Prostate gland (tissue), 2 donors: ENCODE results near the gene HAND2. TPM values are rescaled to one million over a fixed set of nuclear protein-coding genes. Genes with fewer than 3 reads are reported as not detected.

Source experiments
- DNase-seq: peaks from one replicate; pipeline ENCODE4 v3.0.0-alpha.2; 2019; ENCODE audit warnings: low spot score
- H3K27ac ChIP-seq, 2 donors: fragments of 200-600 bp; sonication (generic); 2 replicates each; pipeline ENCODE4 v1.5.1; 2017 to 2019
- H3K27me3 ChIP-seq: fragments of 200-600 bp; sonication (generic); replicated peaks from 2 replicates; pipeline ENCODE4 v1.5.1; 2019; ENCODE audit not compliant: insufficient read depth
- H3K36me3 ChIP-seq, 2 donors: fragments of 200-600 bp; sonication (generic); 1 replicate in 1 of 2; 2 replicates in 1 of 2; pipeline versions ENCODE4 v1.5.1 to v1.8.1; 2017 to 2019
- H3K4me1 ChIP-seq: fragments of 200-600 bp; sonication (generic); replicated peaks from 2 replicates; pipeline ENCODE4 v1.5.1; 2019
- H3K4me3 ChIP-seq, 2 donors: fragments of 200-600 bp; sonication (generic); 2 replicates each; pipeline ENCODE4 v1.5.1; 2017 to 2019
- H3K9me3 ChIP-seq: fragments of 200-600 bp; sonication (generic); 2 replicates; pipeline ENCODE4 v1.5.1; 2017
- POLR2A ChIP-seq: fragments of 450-650 bp; IDR thresholded peaks from one replicate; pipeline ENCODE4 v1.6.1; 2016; ENCODE audit warnings: antibody characterized with exemption, mild to moderate bottlenecking
- POLR2AphosphoS5 ChIP-seq: sonication (generic); formaldehyde crosslinking; IDR thresholded peaks from one replicate; pipeline ENCODE4 v1.6.1; 2017; ENCODE audit warnings: antibody characterized with exemption
- WGBS: methylation state at CpG from one replicate; pipeline ENCODE4 v1.1.5; 2018; 5-methylcytosine and 5-hydroxymethylcytosine counted together
- intact Hi-C: fragments of 100-400 bp; cut with DNase I; formaldehyde crosslinking; loops from one replicate; pipeline ENCODE4 v1.14.2; 2022
- total RNA-seq, 2 donors: library from RNA; depleted of rRNA; stranded (reverse); fragments of >200 nt; gene quantifications; one replicate each; pipeline ENCODE4 v1.1.0, GENCODE V29; 2016
- TF ChIP-seq, protein P1 (sequence below), 4 experiments: fragments of 200-600 bp in 2 of 4; fragments of 450-650 bp in 2 of 4; sonication (generic) in 2 of 4; IDR thresholded peaks; 1 replicate in 3 of 4; 2 replicates in 1 of 4; pipeline ENCODE4 v1.5.1; 2016 to 2019; ENCODE audit warnings: antibody characterized with exemption in 4 of 4, mild to moderate bottlenecking in 2 of 4, moderate library complexity in 2 of 4

The HAND2 gene
- total RNA-seq, 2 donors from 2014 or later, result 7.5 TPM; not detected in 1

GRCh38 chr4:173505924-173506518 lies 24.0 kb downstream of the HAND2 start:
- intact Hi-C loops, result loop anchor here (5.0 to 10.0 kb wide), 2 partner anchors 479 to 616 kb away; no protein-coding TSS in a partner anchor
- WGBS, result 42% methylated on average over 9 of the region's 9 CpGs
- H3K27me3 ChIP-seq, result peaks cover 43% of the 10 kb centered on the region
- TF ChIP-seq, protein P1, sequence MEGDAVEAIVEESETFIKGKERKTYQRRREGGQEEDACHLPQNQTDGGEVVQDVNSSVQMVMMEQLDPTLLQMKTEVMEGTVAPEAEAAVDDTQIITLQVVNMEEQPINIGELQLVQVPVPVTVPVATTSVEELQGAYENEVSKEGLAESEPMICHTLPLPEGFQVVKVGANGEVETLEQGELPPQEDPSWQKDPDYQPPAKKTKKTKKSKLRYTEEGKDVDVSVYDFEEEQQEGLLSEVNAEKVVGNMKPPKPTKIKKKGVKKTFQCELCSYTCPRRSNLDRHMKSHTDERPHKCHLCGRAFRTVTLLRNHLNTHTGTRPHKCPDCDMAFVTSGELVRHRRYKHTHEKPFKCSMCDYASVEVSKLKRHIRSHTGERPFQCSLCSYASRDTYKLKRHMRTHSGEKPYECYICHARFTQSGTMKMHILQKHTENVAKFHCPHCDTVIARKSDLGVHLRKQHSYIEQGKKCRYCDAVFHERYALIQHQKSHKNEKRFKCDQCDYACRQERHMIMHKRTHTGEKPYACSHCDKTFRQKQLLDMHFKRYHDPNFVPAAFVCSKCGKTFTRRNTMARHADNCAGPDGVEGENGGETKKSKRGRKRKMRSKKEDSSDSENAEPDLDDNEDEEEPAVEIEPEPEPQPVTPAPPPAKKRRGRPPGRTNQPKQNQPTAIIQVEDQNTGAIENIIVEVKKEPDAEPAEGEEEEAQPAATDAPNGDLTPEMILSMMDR (IDR thresholded peaks at IDR 0.05), result peak in 1 of 4 experiments; percentile 28
- TF ChIP-seq POLR2A (no peak), POLR2AphosphoS5 (no peak)
- no peaks in the 10 kb centered on the region for H3K9me3 ChIP-seq
- H3K4me1 ChIP-seq, result no peaks in the 10 kb centered on the region
- no peak overlapping the region for H3K27ac ChIP-seq
- no peaks in the 10 kb centered on the region for H3K36me3 ChIP-seq
- DNase-seq, result no peak
- H3K4me3 ChIP-seq, result no peak overlapping the region

DNA sequence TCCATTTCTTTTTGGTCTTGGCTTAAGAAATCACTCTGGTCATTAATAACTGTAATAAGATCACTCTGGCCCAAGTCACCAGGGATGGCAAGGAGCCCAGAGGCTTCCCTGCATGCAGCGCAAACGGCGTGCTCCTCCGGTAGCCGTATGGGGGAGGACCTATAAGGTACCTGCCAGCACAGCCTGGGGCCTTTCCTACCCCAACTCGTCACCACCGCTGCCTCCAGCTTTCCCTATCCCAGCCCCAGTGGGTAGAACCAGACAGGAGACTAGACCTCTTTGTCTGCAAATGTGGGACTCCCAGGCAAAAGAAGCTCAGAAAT lies 25.9 kb downstream of the HAND2 start:
- no peaks in the 10 kb centered on the region for H3K36me3 ChIP-seq
- H3K4me1 ChIP-seq, result no peaks in the 10 kb centered on the region
- no peak overlapping the region for H3K27ac ChIP-seq
- no peak for DNase-seq
- H3K4me3 ChIP-seq, result no peak overlapping the region
- H3K27me3 ChIP-seq, result peaks cover 37% of the 10 kb centered on the region
- no peak for TF ChIP-seq POLR2A
- no peaks in the 10 kb centered on the region for H3K9me3 ChIP-seq
- intact Hi-C loops, result loop anchor here (10.0 kb wide), 1 partner anchor 481 kb away; no protein-coding TSS in a partner anchor
- 12% methylated on average over 7 of the region's 7 CpGs for WGBS

DNA sequence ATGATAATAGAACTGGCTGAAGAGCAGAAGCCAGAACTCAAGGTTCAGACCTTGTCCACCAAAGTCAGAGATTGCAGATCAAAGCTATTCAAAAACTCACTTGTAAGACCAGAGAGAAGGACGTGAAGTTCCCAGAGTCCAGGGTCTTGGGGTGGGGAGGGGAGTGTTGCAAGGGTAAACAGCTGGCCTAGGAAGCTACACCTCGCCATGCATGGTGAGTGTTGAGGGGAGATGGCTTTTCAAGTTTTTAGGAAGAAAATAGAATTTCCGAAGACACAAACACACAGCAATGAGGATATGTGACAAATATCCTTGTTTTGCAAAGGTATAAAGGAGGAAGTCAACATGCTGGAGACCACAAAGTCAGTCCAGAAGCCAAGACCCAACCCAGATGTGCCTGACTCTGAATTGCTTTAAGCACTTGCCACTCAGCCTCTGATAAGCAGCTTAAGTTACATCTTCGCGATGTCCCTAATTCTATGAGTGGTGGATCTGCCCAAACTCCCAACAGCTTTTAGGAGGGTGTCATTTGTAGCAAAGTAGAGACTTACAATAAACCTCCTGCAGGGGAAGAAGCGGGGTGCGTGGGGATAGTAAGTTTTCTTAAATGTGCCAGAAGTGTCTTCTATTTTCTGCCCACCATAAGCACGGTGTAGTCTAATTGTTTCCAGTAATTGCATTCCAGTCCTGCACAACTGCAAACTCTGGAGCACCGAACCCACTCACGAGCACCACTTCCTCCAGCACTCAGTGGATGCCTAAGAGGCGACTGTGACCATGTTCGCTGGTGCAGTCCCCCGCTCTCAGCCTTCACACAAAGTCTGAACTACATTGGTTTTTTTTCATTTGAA lies 26.5 kb downstream of the HAND2 start:
- no peak for DNase-seq
- H3K36me3 ChIP-seq, result no peaks in the 10 kb centered on the region
- H3K27me3 ChIP-seq, result peaks cover 32% of the 10 kb centered on the region
- H3K4me3 ChIP-seq, result no peak overlapping the region
- no peaks in the 10 kb centered on the region for H3K4me1 ChIP-seq
- WGBS, result 54% methylated on average over 13 of the region's 13 CpGs
- TF ChIP-seq POLR2A (no peak), POLR2AphosphoS5 (no peak)
- TF ChIP-seq, protein P1 (IDR thresholded peaks at IDR 0.05), result no peak
- intact Hi-C loops, result loop anchor here (10.0 kb wide), 1 partner anchor 481 kb away; no protein-coding TSS in a partner anchor
- H3K27ac ChIP-seq, result no peak overlapping the region
- H3K9me3 ChIP-seq, result no peaks in the 10 kb centered on the region

- H3K27me3 ChIP-seq, result peaks cover 20% of the 10 kb centered on the region
- TF ChIP-seq, protein P1 (IDR thresholded peaks at IDR 0.05), result no peak
- no peak for TF ChIP-seq POLR2AphosphoS5
- TF ChIP-seq POLR2A, result no peak
- WGBS, result 37% methylated on average over 5 of the region's 5 CpGs
- H3K4me1 ChIP-seq, result no peaks in the 10 kb centered on the region
- no peaks in the 10 kb centered on the region for H3K36me3 ChIP-seq
- H3K9me3 ChIP-seq, result no peaks in the 10 kb centered on the region
- intact Hi-C loops, result loop anchor here (10.0 kb wide), 1 partner anchor 483 kb away; no protein-coding TSS in a partner anchor
- H3K27ac ChIP-seq, result no peak overlapping the region
- H3K4me3 ChIP-seq, result no peak overlapping the region
- DNase-seq, result no peak
Observed at GRCh38 chr4:173502282-173502681, 27.7 kb downstream of the HAND2 start.

DNA sequence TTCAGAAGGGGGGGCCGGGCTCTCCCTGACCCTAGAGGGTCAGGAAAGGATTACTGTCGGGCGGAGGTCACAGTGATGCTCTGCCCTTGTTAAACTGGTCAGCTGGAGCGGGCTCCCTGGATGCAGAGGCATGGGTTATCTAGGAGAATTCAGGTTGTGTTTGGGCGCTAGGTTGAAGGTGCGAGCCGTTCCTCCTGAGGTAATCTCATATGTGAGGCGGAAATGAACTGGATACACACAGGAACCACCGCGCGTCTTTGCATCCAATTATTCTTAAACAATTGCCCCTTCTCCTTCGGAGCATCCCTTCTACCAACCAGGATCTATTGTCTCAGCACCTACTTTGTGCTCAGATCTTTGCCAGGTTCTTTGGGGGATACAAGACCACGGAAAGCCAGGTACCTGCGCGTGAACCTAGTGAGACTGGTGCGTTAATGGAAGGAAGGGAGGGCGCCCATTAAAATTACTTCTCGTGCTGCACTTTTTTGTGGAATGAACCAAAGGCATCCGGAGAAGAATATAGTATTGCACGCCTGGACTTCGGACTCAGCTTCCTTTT lies 28.4 kb downstream of the HAND2 start:
- H3K36me3 ChIP-seq, result no peaks in the 10 kb centered on the region
- intact Hi-C loops, result loop anchor here (10.0 kb wide), 1 partner anchor 483 kb away; no protein-coding TSS in a partner anchor
- H3K27me3 ChIP-seq, result peaks cover 19% of the 10 kb centered on the region
- 32% methylated on average over 21 of the region's 21 CpGs for WGBS
- H3K9me3 ChIP-seq, result no peaks in the 10 kb centered on the region
- no peak overlapping the region for H3K27ac ChIP-seq
- H3K4me1 ChIP-seq, result no peaks in the 10 kb centered on the region
- TF ChIP-seq, protein P1 (IDR thresholded peaks at IDR 0.05), result no peak
- TF ChIP-seq POLR2AphosphoS5 (no peak), POLR2A (no peak)
- DNase-seq, result no peak
- H3K4me3 ChIP-seq, result no peak overlapping the region
